Thymus (tissue), 11 donors: Measurements from ENCODE around the gene CACNA2D2. TPM values are rescaled to one million over a fixed set of nuclear protein-coding genes. Genes with fewer than 3 reads are reported as not detected.

Experiments
- DNase-seq, 9 donors: peaks; one replicate each; pipeline ENCODE4 v3.0.0-alpha.2; 2013; ENCODE audit warnings: low spot score in 9 of 9, low read depth in 6 of 9, missing footprints in 1 of 9
- H3K27ac ChIP-seq, 2 donors: one replicate each; pipeline ENCODE4 v1.5.1; 2013; ENCODE audit warnings: control low read depth in 1 of 2, low read depth in 1 of 2, low read length in 1 of 2, mild to moderate bottlenecking in 1 of 2, moderate library complexity in 1 of 2
- H3K27me3 ChIP-seq, 2 donors: one replicate each; pipeline ENCODE4 v1.5.1; 2013; ENCODE audit warnings: low read length in 1 of 2; ENCODE audit not compliant: control insufficient read depth in 2 of 2, insufficient read depth in 1 of 2
- H3K36me3 ChIP-seq, 2 donors: one replicate each; pipeline ENCODE4 v1.5.1; 2013; ENCODE audit warnings: low read length in 1 of 2, mild to moderate bottlenecking in 1 of 2, moderate library complexity in 1 of 2; ENCODE audit not compliant: control insufficient read depth in 2 of 2, insufficient read depth in 2 of 2
- H3K4me1 ChIP-seq, 2 donors: one replicate each; pipeline ENCODE4 v1.5.1; 2013; ENCODE audit warnings: low read length in 2 of 2; ENCODE audit not compliant: control insufficient read depth in 2 of 2, insufficient read depth in 2 of 2
- H3K4me3 ChIP-seq, 2 donors: one replicate each; pipeline ENCODE4 v1.5.1; 2013; ENCODE audit warnings: low read length in 2 of 2, control low read depth in 1 of 2, mild to moderate bottlenecking in 1 of 2
- H3K9me3 ChIP-seq, 2 donors: one replicate each; pipeline ENCODE4 v1.5.1; 2013; ENCODE audit warnings: low read length in 1 of 2, mild to moderate bottlenecking in 1 of 2; ENCODE audit not compliant: control insufficient read depth in 2 of 2, insufficient read depth in 1 of 2
- WGBS: extraction: QIAGEN DNeasy Blood & Tissue Kit; methylation state at CpG from one replicate; pipeline ENCODE4 v1.1.7; 2013; 5-methylcytosine and 5-hydroxymethylcytosine counted together
- polyA plus RNA-seq: library from polyadenylated mRNA; stranded (reverse); fragments of 200-250 nt; gene quantifications from one replicate; pipeline ENCODE4 v1.2.3, GENCODE V29; 2013
- total RNA-seq: library from RNA; stranded (reverse); fragments of 120-200 nt; gene quantifications from one replicate; pipeline ENCODE4 v1.2.4, GENCODE V29; 2013
- donor health status: healthy.

CACNA2D2 gene
- total and polyA plus RNA-seq, 2 donors, result 0.57 to 1.5 TPM

DNA sequence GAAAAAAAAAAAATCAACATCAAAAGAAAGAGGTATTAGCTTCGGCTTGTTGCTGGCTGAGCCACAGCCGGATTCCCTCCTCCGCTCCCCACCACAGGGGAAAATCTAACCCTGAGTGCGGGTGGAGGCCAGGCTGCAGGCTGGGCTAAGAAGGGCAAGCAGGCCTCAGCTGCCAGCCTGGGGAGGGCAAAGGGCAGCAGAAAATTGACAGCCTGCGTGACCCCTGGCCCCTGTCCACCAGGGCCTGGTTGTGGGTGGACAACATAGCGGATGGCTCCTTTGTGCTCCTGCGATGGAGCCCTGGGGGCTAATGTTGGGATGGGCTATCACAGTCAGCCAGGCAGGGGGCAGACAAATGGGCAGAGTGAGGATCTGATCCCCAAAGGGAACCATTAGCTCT is 25.4 kb downstream of the CACNA2D2 start:
- Histone ChIP-seq H3K27me3 (no peaks in the 10 kb centered on the region), H3K27ac (no peak overlapping the region), H3K36me3 (no peaks in the 10 kb centered on the region), H3K9me3 (no peaks in the 10 kb centered on the region), H3K4me3 (no peak overlapping the region), H3K4me1 (no peaks in the 10 kb centered on the region)
- over 99% methylated on average over 7 of the region's 7 CpGs for WGBS
- no peak for DNase-seq

DNA sequence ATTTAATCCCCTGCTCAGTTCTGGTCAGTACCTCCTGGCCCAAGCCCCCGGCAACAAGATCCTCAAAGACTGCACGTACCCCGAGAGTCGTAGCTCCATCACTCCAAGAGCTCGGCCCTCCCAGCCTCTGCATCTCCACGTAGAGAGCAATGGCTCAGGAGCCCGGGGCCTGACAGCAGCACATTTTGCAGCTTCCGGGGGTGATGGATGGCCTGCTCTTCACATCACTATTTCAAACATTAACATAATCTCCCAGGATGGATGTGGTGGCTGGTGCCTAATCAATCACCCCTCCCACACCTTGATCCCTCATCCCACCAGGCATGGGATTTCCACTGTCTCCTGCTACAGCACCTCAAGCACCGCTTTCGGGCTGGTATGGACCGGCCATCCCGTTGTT is 28.1 kb downstream of the CACNA2D2 start:
- H3K4me3 ChIP-seq, result no peak overlapping the region
- no peaks in the 10 kb centered on the region for H3K36me3 ChIP-seq
- 92% methylated on average over 12 of the region's 12 CpGs for WGBS
- no peak for DNase-seq
- no peaks in the 10 kb centered on the region for H3K4me1 ChIP-seq
- H3K27ac ChIP-seq, result no peak overlapping the region
- no peaks in the 10 kb centered on the region for H3K9me3 ChIP-seq
- no peaks in the 10 kb centered on the region for H3K27me3 ChIP-seq

DNA sequence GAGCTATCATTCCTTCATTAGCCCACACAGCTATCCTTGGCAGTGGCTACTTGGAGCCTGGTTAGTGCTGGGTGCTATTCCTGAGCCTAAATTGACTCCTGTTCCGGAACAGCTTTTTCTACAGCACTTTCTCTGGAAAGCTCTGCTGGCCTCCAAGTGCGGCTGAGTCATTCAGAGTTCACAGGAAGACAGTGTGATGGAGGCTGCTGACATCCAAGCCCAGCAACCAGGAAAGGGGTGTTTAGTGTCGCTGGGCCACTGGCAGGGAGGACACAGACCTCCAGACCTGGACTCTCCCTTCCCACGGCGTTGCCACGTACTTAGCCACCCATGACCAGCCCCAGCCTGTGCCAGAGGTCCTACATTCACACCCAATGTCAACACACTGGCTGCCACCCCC is 28.7 kb downstream of the CACNA2D2 start:
- H3K4me3 ChIP-seq, result no peak overlapping the region
- no peaks in the 10 kb centered on the region for H3K4me1 ChIP-seq
- DNase-seq, result no peak
- H3K27me3 ChIP-seq, result no peaks in the 10 kb centered on the region
- H3K9me3 ChIP-seq, result no peaks in the 10 kb centered on the region
- 96% methylated on average over 6 of the region's 6 CpGs for WGBS
- H3K36me3 ChIP-seq, result no peaks in the 10 kb centered on the region
- H3K27ac ChIP-seq, result no peak overlapping the region

DNA sequence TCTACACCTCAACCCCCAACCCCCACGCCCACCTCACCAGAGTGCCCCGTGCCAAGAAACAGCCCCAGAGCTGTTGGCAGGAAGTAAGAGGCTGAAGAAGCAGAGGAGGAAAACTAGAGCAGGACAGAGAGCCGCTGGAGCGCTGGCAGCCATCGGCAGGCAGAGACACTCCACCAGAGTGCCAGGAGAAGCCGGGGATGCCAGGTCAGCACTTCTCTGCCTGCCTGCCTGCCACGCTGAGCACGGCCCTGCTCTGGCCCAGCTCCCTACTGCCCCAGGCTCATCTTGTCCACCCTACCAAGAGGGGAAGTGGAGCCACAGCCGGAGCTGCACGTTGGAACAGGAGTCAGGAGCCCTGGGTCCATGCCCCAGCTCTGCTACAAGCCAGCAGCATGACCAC is 29.7 kb downstream of the CACNA2D2 start:
- Histone ChIP-seq H3K4me3 (no peak overlapping the region), H3K4me1 (no peaks in the 10 kb centered on the region), H3K9me3 (no peaks in the 10 kb centered on the region), H3K27ac (no peak overlapping the region), H3K27me3 (no peaks in the 10 kb centered on the region), H3K36me3 (no peaks in the 10 kb centered on the region)
- DNase-seq, result no peak
- WGBS, result 65% methylated on average over 10 of the region's 10 CpGs

DNA sequence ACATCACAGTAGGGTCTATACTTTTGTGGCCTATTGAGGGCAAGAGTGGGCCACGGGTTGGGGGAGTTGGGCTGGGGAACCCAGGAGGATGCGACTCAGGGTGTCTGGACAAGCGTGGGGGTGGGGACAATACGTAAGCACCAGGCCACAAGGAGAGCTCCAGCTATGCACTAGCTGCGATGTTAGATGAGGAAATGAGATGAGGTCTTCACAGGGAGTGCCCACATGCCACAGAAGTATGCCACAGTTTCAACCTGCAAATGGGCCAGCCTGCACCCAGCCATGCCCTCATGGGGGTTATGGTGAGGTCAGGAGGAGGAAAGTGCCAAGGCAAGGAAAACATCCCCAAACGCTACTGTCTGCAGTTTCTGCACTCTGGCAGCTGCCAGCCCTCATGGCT is 30.5 kb downstream of the CACNA2D2 start:
- Histone ChIP-seq H3K27ac (no peak overlapping the region), H3K36me3 (no peaks in the 10 kb centered on the region), H3K4me1 (no peaks in the 10 kb centered on the region), H3K4me3 (no peak overlapping the region), H3K27me3 (no peaks in the 10 kb centered on the region), H3K9me3 (no peaks in the 10 kb centered on the region)
- WGBS, result 86% methylated on average over 6 of the region's 6 CpGs
- DNase-seq, result no peak

GRCh38 chr3:50470658-50471057 is 32.8 kb downstream of the CACNA2D2 start:
- Histone ChIP-seq H3K36me3 (no peaks in the 10 kb centered on the region), H3K27ac (no peak overlapping the region), H3K27me3 (no peaks in the 10 kb centered on the region), H3K4me3 (no peak overlapping the region), H3K9me3 (no peaks in the 10 kb centered on the region), H3K4me1 (no peaks in the 10 kb centered on the region)
- no peak for DNase-seq
- WGBS, result 96% methylated on average over 12 of the region's 12 CpGs

GRCh38 chr3:50467919-50468318 is 35.5 kb downstream of the CACNA2D2 start:
- no peak for DNase-seq
- no peaks in the 10 kb centered on the region for H3K27me3 ChIP-seq
- no peak overlapping the region for H3K4me3 ChIP-seq
- no peak overlapping the region for H3K27ac ChIP-seq
- no peaks in the 10 kb centered on the region for H3K4me1 ChIP-seq
- WGBS, result 96% methylated on average over 10 of the region's 10 CpGs
- no peaks in the 10 kb centered on the region for H3K36me3 ChIP-seq
- no peaks in the 10 kb centered on the region for H3K9me3 ChIP-seq

GRCh38 chr3:50466177-50466576 is 37.3 kb downstream of the CACNA2D2 start:
- 93% methylated on average over 6 of the region's 6 CpGs for WGBS
- Histone ChIP-seq H3K4me1 (no peaks in the 10 kb centered on the region), H3K27ac (no peak overlapping the region), H3K27me3 (no peaks in the 10 kb centered on the region), H3K4me3 (no peak overlapping the region), H3K36me3 (no peaks in the 10 kb centered on the region), H3K9me3 (no peaks in the 10 kb centered on the region)
- no peak for DNase-seq

DNA sequence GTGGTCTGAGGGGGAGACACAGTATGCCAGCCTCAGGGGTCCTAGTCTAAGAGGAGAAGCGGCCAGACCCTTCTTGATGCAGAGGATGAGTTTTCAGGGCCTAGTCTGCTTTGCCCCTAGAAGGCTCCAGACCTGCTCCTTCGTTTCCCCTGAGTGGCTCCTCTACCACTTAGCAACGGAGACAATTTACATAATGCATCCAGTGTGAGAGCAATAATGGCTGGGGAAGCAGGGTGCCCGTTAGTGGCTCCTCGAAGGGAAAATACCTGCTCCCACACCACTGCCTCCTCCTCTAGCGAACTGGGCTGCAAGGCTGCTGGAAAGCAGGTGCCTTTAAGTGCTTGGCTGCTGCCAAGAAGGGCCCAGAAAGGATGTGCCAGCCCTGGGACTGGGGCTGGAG is 38.9 kb downstream of the CACNA2D2 start:
- no peaks in the 10 kb centered on the region for H3K27me3 ChIP-seq
- H3K4me3 ChIP-seq, result no peak overlapping the region
- no peaks in the 10 kb centered on the region for H3K36me3 ChIP-seq
- 87% methylated on average over 6 of the region's 6 CpGs for WGBS
- no peak overlapping the region for H3K27ac ChIP-seq
- H3K4me1 ChIP-seq, result no peaks in the 10 kb centered on the region
- DNase-seq, result no peak
- H3K9me3 ChIP-seq, result no peaks in the 10 kb centered on the region

- Histone ChIP-seq H3K27ac (no peak overlapping the region), H3K27me3 (no peaks in the 10 kb centered on the region), H3K9me3 (no peaks in the 10 kb centered on the region), H3K4me1 (no peaks in the 10 kb centered on the region), H3K36me3 (no peaks in the 10 kb centered on the region), H3K4me3 (no peak overlapping the region)
- DNase-seq, result no peak
- 97% methylated on average over 3 of the region's 3 CpGs for WGBS
Measured at GRCh38 chr3:50459785-50460184, 43.6 kb downstream of the CACNA2D2 start.
